ENCODE measurements around the gene CPLX3. TPM values are rescaled to one million over a fixed set of nuclear protein-coding genes. Genes with fewer than 3 reads are reported as not detected.

The CPLX3 gene
- total RNA-seq, 1 experiment from 2014 or later = not detected

GRCh38 chr15:74790080-74790916 is 36.1 kb upstream of the CPLX3 start:
- Mint-ChIP-seq H3K9me3 (no peaks in the 10 kb centered on the region; a peak in 1 of 5 replicates), H3K27me3 (ENCODE audit: low read depth) (no peaks in the 10 kb centered on the region), H3K4me3 (no peak overlapping the region), H3K4me1 (peaks cover 34 to 40% of the 10 kb centered on the region in 2 experiments), H3K36me3 (ENCODE audit: insufficient read depth in 1 of 3, low read depth in 3 of 3) (no peaks in the 10 kb centered on the region; a peak in 1 of 7 replicates), H3K27ac (peak overlapping the region in 1 of 3 experiments; percentile 30; a peak in 1 of 7 replicates)
- no peak for DNase-seq
- WGBS (ENCODE audit: extremely low coverage, insufficient read length, low lambda C conversion rate) = no CpG with 5 or more reads among the region's 15 CpGs
- no peak overlapping the region for H4K91ac ChIP-seq (ENCODE audit: insufficient read length, low read depth, low read length)
- H3K18ac ChIP-seq (ENCODE audit: insufficient read length, low read depth, low read length) = no peak overlapping the region
- peaks cover 7% of the 10 kb centered on the region; the same call in 1 of the 2 replicates for H3K4me1 ChIP-seq (ENCODE audit: insufficient read depth, low read length)
- H4K5ac ChIP-seq (ENCODE audit: insufficient read length, low read depth, low read length) = no peak overlapping the region
- no peak overlapping the region for H3K23ac ChIP-seq (ENCODE audit: insufficient read length, low read depth, low read length)
- no peak overlapping the region for H3K56ac ChIP-seq (ENCODE audit: insufficient read length, low read depth, low read length)
- no peak for TF ChIP-seq CTCF (conservative IDR thresholded peaks at IDR 0.05)
- no peak overlapping the region for H2AFZ ChIP-seq (ENCODE audit: low read length)
- no peak overlapping the region for H2AK5ac ChIP-seq (ENCODE audit: insufficient read length, low read length)
- no peaks in the 10 kb centered on the region; the same call in 1 of the 2 replicates for H3K27me3 ChIP-seq (ENCODE audit: insufficient read depth, low read length)
- H3K79me2 ChIP-seq (ENCODE audit: insufficient read depth, low read length) = no peaks in the 10 kb centered on the region
- no peak overlapping the region for H2BK5ac ChIP-seq (ENCODE audit: insufficient read length, low read length)
- no peaks in the 10 kb centered on the region for H3K79me1 ChIP-seq (ENCODE audit: insufficient read depth, low read depth, low read length, poor library complexity, severe bottlenecking)
- H4K20me1 ChIP-seq (ENCODE audit: control insufficient read depth, insufficient read depth, insufficient read length) = no peaks in the 10 kb centered on the region
- H2BK15ac ChIP-seq (ENCODE audit: low read depth, low read length) = no peak overlapping the region
- no peak overlapping the region for H2BK20ac ChIP-seq (ENCODE audit: low read depth, low read length, poor library complexity, severe bottlenecking)
- no peak overlapping the region for H2BK12ac ChIP-seq (ENCODE audit: insufficient read length, low read depth, low read length)
- H3K23me2 ChIP-seq (ENCODE audit: insufficient read length, low read depth, low read length, poor library complexity, severe bottlenecking) = no peaks in the 10 kb centered on the region
- H3T11ph ChIP-seq (ENCODE audit: low read length) = no peak overlapping the region
- H3K27ac ChIP-seq (ENCODE audit: insufficient read length, low read depth, low read length) = no peak overlapping the region
- no peak overlapping the region for H3K4ac ChIP-seq (ENCODE audit: low read depth, low read length)
- H3K14ac ChIP-seq (ENCODE audit: insufficient read depth, low read length) = no peak overlapping the region
- no peak overlapping the region for H3K9ac ChIP-seq (ENCODE audit: extremely low read depth, insufficient read length, low read length)
- H4K8ac ChIP-seq (replicated peaks; ENCODE audit: insufficient read length, low read depth, low read length) = no peak overlapping the region
- H3K4me2 ChIP-seq (ENCODE audit: insufficient read depth, insufficient read length, low read length) = no peak overlapping the region
- H2BK120ac ChIP-seq (ENCODE audit: low read depth, low read length, poor library complexity, severe bottlenecking) = no peak overlapping the region
- no peaks in the 10 kb centered on the region for H3K9me3 ChIP-seq (ENCODE audit: control insufficient read depth, low read depth, low read length)

All from H9 (cell line).